GM19035 (cell line): ENCODE data around the gene LMAN1L.
A peak's percentile ranks its signal among the peaks of the same experiment; 100 is the strongest.

Source experiments
- ATAC-seq: cut with Tn5 transposase; IDR thresholded peaks from one replicate; pipeline ENCODE4 v1.9.1; 2021; ENCODE audit not compliant: unreplicated experiment

LMAN1L gene

GRCh38 chr15:74854453-74855022 lies 41.9 kb downstream of the LMAN1L start:
- no peak for ATAC-seq

DNA sequence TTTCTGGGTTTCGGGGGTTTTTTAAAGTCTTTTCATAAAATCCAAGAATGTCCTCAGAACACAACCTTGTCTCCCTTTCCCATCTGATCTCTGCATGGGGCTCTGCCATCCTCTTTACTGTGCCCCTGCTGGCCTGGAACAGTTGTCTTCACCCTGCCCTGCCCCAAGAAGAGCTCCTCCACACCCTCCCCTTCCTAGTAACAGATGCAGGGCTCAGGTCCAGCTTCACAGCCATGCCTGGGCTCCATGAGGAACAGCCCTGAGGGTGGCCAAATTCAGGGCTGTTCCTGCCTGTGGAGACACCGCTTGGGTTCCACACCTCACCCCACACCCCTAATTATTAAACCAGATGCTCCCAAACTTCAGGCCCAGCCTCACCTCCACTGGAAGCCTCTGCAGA lies 43.2 kb downstream of the LMAN1L start:
- no peak for ATAC-seq

DNA sequence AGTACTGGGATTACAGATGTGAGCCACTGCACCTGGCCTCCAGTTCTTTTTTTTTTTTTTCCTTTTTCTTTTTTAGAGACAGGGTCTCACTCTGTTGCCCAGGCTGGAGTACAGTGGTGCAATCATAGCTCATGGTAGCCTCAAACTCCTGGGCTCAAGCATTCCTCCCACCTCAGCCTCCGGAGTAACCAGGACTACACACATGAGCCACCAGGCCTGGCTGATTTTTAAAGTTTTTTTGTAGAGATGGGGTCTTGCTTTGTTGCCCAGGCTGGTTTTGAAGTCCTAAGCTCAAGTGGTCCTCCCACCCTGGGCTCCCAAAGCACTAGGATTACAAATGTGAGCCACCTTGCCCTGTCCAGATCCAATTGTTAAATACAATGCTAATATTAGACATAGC lies 43.9 kb downstream of the LMAN1L start:
- ATAC-seq, result no peak

DNA sequence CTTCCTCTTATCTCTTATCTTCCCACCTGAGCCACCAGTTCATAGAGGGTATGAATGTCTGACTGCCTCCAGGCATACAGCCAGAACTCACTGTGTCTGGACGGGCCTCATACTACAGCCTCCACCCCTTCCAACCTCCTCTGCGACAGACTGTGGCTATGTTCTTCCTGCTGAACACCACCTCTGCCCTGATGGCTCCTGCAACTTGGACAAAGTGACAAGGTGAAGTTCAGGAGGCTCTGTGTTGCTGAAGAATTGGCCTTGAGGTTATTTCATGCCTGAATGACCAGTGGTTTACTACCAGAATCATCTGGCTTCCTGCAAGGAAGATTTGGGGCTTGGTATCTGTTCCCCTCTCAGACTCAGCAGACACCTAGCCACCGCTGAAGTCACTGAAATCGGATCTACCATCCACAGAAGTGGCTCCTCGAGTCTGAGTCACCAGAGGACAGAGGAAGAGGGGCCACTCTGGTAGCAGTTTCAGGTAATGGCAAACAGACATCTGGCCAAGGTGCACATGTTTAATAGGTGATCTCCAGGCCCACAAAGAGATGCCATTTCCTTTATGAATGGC lies 44.5 kb downstream of the LMAN1L start:
- ATAC-seq, result peak; percentile 69

GRCh38 chr15:74857671-74858368 lies 45.2 kb downstream of the LMAN1L start:
- ATAC-seq, result peak; percentile 15

DNA sequence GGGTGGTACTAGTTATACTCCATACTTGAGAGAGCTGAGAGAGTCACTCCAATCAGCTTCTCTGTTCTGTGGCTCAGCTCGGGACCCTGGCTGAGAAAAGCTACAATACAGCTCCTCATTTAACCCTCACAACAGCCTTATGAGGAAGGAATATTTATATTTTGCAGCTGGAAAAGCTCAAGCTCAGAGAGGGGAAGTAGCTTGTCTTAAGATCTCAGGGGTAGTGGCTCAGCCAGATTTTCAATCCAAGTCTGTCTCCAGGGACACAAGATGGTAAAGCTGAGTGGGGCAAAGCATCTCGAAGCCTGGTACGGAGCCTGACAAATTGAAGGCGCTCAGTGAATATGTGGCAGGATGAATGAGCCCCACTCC lies 45.7 kb downstream of the LMAN1L start:
- no peak for ATAC-seq

DNA sequence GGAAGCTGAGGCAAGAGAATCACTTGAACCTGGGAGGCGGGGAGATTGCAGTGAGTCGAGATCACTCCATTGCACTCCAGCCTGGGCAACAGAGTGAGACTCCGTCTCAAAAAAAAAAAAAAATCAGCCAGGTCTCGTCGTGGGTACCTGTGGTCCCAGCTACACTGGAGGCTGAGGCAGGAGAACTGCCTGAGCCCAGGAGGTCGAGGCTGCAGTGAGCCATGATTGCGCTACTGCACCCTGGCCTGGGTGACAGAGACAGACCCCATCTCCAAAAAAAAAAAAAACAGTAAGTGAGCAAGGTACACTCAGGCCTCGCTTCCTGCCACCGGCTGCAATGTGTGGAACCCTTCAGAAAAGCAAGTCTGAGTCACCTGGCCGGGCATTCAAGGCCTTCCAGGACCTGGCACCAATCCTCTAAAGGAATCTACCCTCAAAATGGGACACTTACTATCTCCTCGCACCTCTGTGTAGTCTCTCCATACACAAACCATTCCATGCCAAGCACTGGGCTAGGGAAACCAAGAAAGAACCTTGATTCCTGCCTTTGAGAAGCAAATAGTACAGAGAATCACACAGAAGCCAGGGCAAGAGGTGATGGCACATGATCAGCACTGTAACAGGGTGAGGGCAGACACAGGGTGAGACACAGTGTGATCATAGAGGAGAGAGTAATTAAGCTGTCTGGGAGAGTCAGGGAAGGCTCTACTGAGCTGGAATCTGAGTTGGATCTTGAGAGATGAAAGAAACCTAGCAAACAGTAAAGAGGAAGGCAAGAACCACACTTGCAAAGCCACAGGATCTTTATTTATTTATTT lies 50.8 kb downstream of the LMAN1L start:
- ATAC-seq, result no peak

DNA sequence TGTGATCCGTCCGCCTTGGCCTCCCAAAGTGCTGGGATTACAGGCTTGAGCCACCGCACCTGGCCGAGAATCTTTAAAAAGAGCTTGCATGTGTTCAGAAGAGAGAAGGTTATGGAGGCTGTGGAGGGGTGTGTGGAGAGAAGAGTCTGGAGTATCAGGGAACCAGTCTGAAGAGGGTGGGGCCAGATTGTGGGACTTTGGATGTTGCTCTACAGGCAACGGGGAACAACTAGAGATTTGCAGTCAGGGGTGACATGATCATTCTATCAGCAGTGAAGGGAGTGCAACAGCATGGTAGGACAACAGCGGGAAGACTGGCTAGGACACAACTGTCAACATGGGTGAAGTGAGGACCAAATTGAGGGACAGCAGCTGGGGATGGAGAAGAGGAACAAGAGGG lies 51.7 kb downstream of the LMAN1L start:
- no peak for ATAC-seq

DNA sequence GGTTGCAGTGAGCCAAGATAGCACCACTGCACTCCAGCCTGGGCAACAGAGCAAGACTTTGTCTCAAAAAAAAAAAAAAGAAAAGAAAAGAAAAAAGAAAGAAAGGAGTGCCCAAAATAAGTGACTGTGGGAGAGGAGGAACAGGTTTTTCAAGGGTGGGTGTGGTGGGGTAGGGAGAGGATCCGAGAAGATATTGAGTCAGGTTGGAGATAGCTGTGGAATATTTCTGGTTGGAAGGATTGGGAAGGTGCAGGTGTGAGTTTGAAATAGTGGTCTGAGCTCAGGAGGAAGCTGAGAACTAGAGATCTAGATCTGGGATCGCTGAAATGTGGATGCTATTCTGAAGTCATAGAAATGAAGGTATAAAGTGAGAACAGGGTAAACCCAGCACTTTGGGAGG lies 52.7 kb downstream of the LMAN1L start:
- no peak for ATAC-seq

DNA sequence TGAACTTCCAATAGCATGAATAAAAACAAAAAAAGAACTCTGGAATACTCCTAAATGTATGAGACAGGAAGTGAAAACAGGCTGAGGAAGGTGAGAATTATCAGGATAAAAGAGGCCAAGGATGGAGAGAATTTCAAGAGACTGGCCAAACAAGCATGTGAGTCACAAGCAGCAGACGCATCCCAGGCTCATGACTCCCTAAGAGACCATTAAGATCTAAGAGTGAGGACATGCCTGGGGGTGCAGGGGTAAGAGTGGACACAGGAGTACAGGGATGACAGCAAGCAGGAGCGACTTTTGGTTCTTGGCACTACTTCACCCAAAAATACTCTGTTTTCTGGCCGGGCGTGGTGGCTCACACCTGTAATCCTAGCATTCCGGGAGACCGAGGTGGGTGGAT lies 53.5 kb downstream of the LMAN1L start:
- no peak for ATAC-seq

- ATAC-seq, result no peak
These were observed 54.9 kb downstream of the LMAN1L start for GRCh38 chr15:74867466-74868038.

GRCh38 chr15:74868059-74868458 lies 55.4 kb downstream of the LMAN1L start:
- ATAC-seq, result no peak

GRCh38 chr15:74869372-74869725 lies 56.7 kb downstream of the LMAN1L start:
- ATAC-seq, result no peak

DNA sequence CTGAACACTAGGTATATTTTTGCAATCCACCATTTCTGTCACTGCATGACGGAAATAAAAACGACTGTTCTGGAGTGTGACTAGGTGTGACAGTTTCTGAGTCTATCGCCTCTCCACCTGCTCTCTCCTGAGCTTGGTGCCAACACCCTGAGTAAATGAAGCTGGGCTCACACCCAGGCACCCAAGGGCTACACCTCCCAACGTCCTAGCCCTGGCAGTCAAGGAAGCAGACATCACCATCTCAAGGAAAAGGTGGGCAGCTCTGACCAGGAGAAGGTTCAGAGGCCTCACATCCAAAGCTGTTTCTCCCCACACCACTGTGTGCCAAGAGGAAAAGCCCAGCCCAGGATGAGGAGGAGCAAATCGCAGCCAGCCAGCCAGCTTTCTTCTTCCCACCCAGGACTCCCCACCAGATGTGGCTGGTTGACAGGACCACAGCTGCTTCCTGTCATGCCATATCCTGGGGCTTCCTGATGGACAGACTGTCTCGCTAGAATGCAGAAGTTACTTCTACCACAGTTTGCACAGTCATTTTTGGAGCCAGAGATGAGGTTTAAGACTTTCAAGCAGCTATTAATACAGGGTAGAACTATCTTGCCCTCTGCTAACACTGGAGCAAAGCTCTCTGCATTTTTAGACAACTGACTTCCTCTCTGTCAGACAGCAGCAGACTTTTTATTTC lies 57.2 kb downstream of the LMAN1L start:
- peak; percentile 38 for ATAC-seq

GRCh38 chr15:74870436-74871215 lies 58.0 kb downstream of the LMAN1L start:
- no peak for ATAC-seq

DNA sequence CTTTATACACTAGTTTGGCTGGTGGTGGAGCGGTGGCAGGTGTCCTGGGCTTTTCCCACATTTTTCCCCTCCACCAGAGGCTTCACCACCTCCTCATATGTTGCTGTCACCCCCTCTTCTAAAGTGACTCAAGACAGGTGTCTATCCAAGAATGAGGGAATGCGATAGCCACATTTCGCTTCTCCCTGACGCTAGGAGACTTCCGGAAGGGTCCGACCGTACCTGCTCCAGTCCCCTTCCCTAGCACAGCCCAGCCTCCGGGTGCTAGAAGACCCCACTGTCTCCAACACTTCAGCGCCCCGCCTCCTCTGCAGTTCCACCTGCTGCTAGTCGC lies 60.0 kb downstream of the LMAN1L start:
- ATAC-seq, result no peak

DNA sequence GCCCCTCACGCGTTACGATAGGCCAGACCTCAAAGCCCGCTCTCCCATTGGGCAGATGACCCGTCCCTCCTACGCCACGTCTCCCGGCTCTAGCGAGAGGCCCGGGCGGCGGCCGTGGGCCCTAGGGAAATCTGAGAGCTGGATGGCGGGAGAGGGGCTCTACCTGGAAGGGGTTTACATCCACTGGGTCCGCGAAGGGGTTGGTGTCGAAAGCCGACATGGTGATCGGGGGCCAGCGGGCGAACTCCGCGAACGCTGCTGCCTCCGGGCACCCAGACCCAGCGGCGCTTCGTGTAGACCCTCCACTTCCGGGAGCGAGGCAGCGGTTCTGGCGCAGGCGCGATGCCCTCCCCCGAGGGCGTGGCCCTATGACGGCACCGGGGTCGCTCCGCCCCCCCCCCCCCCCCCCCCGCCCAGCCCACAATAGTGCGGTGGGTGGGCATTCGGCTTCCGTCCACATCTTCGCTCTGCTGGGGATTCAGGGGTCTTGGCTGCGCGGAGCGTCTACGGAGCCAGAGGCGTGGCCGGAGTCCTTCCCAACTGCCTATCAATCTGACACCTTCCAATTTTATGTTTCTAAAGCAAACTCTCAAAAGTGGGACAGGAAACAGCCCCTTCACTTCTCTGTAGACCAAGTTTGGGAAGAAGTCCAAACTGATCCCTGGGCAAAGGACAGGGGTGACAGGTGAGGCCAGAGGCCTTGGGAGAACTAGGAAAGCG lies 60.6 kb downstream of the LMAN1L start, which contains the start of gene SCAMP2:
TSS of gene SCAMP2 (minus strand) at position 330 of the 720 bp plus-strand sequence. CDS start at position 220, 110 bp downstream.
- ATAC-seq, result peak; percentile 80

GRCh38 chr15:74873756-74874424 lies 61.3 kb downstream of the LMAN1L start:
- no peak for ATAC-seq
